Lower leg skin (tissue), 4 donors: ENCODE data around the gene ARHGEF6. TPM values are rescaled to one million over a fixed set of nuclear protein-coding genes. Genes with fewer than 3 reads are reported as not detected.

Experiments used
- DNase-seq, 2 donors: peaks; one replicate each; pipeline ENCODE4 v3.0.0-alpha.2; 2019; ENCODE audit warnings: low spot score in 2 of 2
- H3K4me3 ChIP-seq: fragments of 200-600 bp; sonication (generic); 2 replicates; pipeline ENCODE4 v1.5.1; 2017; ENCODE audit warnings: mild to moderate bottlenecking, low read depth; ENCODE audit not compliant: poor library complexity, severe bottlenecking
- POLR2A ChIP-seq, 2 donors: fragments of 450-650 bp; IDR thresholded peaks; one replicate each; pipeline ENCODE4 v1.6.1; 2016 to 2017; ENCODE audit warnings: antibody characterized with exemption in 2 of 2, mild to moderate bottlenecking in 1 of 2, moderate library complexity in 1 of 2
- WGBS, 2 donors: methylation state at CpG; one replicate each; pipeline ENCODE4 v1.1.5; 2018; 5-methylcytosine and 5-hydroxymethylcytosine counted together
- intact Hi-C: fragments of 100-400 bp; cut with DNase I; formaldehyde crosslinking; loops from one replicate; pipeline ENCODE4 v1.15.0; 2023; ENCODE audit warnings: low total_unique reads
- total RNA-seq, 4 donors: library from RNA; depleted of rRNA; stranded (reverse); fragments of >200 nt; gene quantifications; one replicate each; pipeline ENCODE4 v1.1.0, GENCODE V29; 2016
- TF ChIP-seq, protein P1 (sequence below), 3 donors: fragments of 450-650 bp; IDR thresholded peaks; one replicate each; pipeline ENCODE4 v1.5.1; 2016; ENCODE audit warnings: antibody characterized with exemption in 3 of 3, mild to moderate bottlenecking in 3 of 3, moderate library complexity in 2 of 3

The ARHGEF6 gene
- total RNA-seq, 4 donors from 2014 or later = 5.8 to 9.6 (median 7.9) TPM

DNA sequence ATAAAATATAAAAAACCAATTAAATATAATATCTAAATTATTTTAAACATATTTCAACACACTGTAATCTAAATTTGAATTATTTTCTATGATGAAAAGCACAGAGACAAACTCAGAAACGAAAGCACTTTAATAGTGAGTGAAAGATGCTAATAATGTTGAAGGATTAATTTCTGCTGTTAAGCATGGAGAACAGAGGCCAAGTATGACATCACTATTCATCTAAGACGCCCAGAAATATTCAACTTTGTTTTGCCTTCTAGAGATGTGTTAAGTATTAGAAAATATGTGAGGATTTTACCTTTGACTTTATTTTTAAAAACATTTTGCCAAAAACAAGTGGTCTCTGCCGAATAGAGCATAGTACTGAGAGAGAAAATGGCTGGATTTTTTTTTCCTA lies 19.3 kb downstream of the ARHGEF6 start:
- no peak overlapping the region for H3K4me3 ChIP-seq
- TF ChIP-seq, protein P1, sequence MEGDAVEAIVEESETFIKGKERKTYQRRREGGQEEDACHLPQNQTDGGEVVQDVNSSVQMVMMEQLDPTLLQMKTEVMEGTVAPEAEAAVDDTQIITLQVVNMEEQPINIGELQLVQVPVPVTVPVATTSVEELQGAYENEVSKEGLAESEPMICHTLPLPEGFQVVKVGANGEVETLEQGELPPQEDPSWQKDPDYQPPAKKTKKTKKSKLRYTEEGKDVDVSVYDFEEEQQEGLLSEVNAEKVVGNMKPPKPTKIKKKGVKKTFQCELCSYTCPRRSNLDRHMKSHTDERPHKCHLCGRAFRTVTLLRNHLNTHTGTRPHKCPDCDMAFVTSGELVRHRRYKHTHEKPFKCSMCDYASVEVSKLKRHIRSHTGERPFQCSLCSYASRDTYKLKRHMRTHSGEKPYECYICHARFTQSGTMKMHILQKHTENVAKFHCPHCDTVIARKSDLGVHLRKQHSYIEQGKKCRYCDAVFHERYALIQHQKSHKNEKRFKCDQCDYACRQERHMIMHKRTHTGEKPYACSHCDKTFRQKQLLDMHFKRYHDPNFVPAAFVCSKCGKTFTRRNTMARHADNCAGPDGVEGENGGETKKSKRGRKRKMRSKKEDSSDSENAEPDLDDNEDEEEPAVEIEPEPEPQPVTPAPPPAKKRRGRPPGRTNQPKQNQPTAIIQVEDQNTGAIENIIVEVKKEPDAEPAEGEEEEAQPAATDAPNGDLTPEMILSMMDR (IDR thresholded peaks at IDR 0.05) = no peak
- TF ChIP-seq POLR2A (IDR thresholded peaks at IDR 0.05) = no peak
- 32 to 40% methylated on average over 3 of the region's 3 CpGs for WGBS, 2 donors
- intact Hi-C loops = no loop called here
- no peak for DNase-seq

DNA sequence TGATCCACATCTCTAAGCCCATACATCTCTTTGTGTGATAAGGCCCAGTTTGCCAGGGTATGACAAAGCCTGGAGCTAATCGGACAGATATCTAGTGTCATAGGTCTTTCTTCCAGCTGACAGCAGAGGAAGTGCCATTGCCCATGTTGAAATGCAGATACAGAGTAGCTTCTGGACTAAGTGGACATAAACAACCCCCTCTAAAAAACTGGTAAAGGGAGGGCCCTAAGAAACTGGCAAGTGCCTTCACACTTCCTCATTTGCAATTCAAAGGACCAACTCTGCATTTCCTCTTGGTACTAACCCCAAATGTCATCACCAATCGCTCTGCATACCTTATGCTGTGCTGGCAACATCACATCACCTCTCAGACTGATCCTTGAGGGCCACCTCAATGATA lies 20.8 kb downstream of the ARHGEF6 start:
- no peak overlapping the region for H3K4me3 ChIP-seq
- no peak for DNase-seq
- no peak for TF ChIP-seq POLR2A (IDR thresholded peaks at IDR 0.05)
- TF ChIP-seq, protein P1 (IDR thresholded peaks at IDR 0.05) = no peak
- intact Hi-C loops = no loop called here
- 42 to 80% methylated on average over 2 of the region's 2 CpGs for WGBS, 2 donors

DNA sequence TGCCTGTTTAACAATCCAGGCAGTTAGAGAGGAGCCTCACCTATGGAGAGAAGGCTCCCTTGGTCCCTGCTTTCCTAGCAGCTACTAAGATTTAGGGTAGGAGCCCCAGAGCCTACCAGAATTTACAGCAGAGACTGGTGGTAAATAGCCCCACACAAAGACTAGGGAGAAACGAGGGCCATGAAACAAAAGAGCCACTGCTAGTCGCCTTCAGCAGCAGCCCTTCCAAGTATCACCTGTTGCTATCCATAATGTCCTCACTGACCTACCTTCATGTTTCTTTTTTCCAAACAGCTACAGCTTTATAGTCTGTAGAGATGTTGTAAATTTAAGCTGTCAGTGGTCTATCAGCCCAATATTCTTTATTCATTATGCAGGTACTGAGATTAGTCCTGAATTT lies 25.3 kb downstream of the ARHGEF6 start:
- intact Hi-C loops = no loop called here
- no peak for TF ChIP-seq POLR2A (IDR thresholded peaks at IDR 0.05)
- H3K4me3 ChIP-seq = no peak overlapping the region
- DNase-seq = no peak
- whole genome bisulfite sequencing, 2 donors = 67 to 83% methylated on average over 2 of the region's 2 CpGs

DNA sequence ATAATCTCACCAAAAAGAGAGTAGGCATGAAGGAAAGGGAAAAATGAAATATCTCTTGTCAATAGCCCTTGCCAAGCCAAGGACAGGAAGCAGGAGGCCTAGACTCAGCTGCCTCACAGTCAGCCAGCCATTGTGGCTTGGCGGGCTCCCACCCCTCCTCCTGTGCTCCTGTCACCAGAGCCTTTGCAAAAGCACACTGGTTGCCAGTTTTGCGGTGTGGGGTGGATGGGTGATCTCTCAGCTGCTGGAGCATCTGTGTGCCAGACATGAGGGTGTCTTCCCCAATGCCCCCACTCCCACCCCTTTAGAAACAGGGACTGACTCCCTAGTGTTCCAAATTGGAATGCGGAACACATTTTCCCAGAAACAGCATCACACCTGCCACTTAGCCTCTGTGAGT lies 26.1 kb downstream of the ARHGEF6 start:
- DNase-seq = peak in 1 of 2 donors; percentile 14
- no peak overlapping the region for H3K4me3 ChIP-seq
- intact Hi-C loops = no loop called here
- no peak for TF ChIP-seq POLR2A (IDR thresholded peaks at IDR 0.05)
- TF ChIP-seq, protein P1 (IDR thresholded peaks at IDR 0.05) = no peak
- WGBS, 2 donors = 57 to 68% methylated on average over 2 to 3 of the region's 3 CpGs

DNA sequence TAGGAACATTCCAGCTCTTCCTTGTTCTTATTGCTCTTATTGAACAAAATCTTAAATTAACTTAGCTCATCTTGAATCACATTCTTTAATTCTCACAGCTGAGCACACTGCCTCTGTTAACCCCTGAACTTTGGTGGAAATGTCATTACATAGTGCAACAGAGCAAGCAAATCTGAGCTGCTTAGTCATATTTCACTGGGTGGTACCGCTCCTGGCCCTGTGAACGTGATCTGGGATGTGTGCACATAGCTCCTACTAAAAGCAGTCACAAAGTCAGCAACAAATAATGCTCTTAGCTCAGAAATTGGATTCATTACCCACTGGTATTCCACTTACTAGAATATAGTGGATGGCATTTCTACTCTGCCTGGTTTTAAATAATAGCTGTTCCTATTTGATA lies 27.9 kb downstream of the ARHGEF6 start:
- H3K4me3 ChIP-seq = no peak overlapping the region
- WGBS, 2 donors = 46 to 62% methylated on average over 2 of the region's 2 CpGs
- DNase-seq = no peak
- TF ChIP-seq POLR2A (IDR thresholded peaks at IDR 0.05) = no peak
- TF ChIP-seq, protein P1 (IDR thresholded peaks at IDR 0.05) = no peak
- intact Hi-C loops = no loop called here

DNA sequence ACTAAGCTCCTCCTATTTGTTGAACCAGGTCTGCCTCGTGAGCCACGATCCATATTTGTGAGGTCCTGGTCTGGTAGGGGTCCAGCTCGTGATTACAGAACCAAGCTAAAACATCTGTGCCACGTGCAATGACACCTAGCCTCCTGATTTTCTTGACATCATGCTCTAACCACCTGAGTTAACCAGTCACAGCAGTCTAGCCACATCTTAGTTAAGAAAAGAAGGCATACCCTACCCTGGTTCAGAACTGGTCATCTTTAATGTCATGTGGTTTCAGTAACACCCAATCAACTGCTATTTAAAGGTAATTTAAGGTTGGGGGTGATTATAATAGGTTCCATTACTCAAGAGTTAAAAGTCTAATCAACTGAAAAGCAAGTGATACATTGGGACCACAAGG lies 28.4 kb downstream of the ARHGEF6 start:
- no peak for DNase-seq
- intact Hi-C loops = no loop called here
- TF ChIP-seq POLR2A (IDR thresholded peaks at IDR 0.05) = no peak
- TF ChIP-seq, protein P1 (IDR thresholded peaks at IDR 0.05) = no peak
- H3K4me3 ChIP-seq = no peak overlapping the region
- 67 to 93% methylated on average over 3 to 4 of the region's 4 CpGs for WGBS, 2 donors
